ENCODE data around the gene TMEM235.
"Not testable (repeated sequence)": the region's sequence is repeated elsewhere in the genome, so short reads cannot be mapped to it uniquely, and the experiment has no call there.

The TMEM235 gene

GRCh38 chr17:78238823-78239488 is 7.5 kb downstream of the TMEM235 start:
- FAIRE-seq = no peak

- no peak for FAIRE-seq
These were observed 8.1 kb downstream of the TMEM235 start for GRCh38 chr17:78239489-78239931.

- no peak for FAIRE-seq
These were observed 8.7 kb downstream of the TMEM235 start for GRCh38 chr17:78240012-78240655.

GRCh38 chr17:78240839-78241238 is 9.4 kb downstream of the TMEM235 start:
- FAIRE-seq = no peak

- no peak for FAIRE-seq
These were observed 10.0 kb downstream of the TMEM235 start for GRCh38 chr17:78241277-78242023.

- FAIRE-seq = no peak
These were observed 10.8 kb downstream of the TMEM235 start for GRCh38 chr17:78242024-78242742.

- FAIRE-seq = no peak
These were observed 15.9 kb downstream of the TMEM235 start for GRCh38 chr17:78247304-78247703.

GRCh38 chr17:78248051-78248914 is 16.9 kb downstream of the TMEM235 start:
- FAIRE-seq = no peak

- no peak for FAIRE-seq
These were observed 17.8 kb downstream of the TMEM235 start for GRCh38 chr17:78249074-78249817.

GRCh38 chr17:78249818-78250806 is 18.7 kb downstream of the TMEM235 start:
- no peak for FAIRE-seq

- FAIRE-seq = no peak
These were observed 19.7 kb downstream of the TMEM235 start for GRCh38 chr17:78250891-78251772.

GRCh38 chr17:78251773-78252103 is 20.3 kb downstream of the TMEM235 start:
- FAIRE-seq = no peak

GRCh38 chr17:78252111-78252634 is 20.7 kb downstream of the TMEM235 start:
- FAIRE-seq = no peak

GRCh38 chr17:78252701-78253635 is 21.5 kb downstream of the TMEM235 start:
- FAIRE-seq = no peak

GRCh38 chr17:78253636-78253945 is 22.2 kb downstream of the TMEM235 start:
- FAIRE-seq = not testable (repeated sequence)

- no peak for FAIRE-seq
These were observed 22.7 kb downstream of the TMEM235 start for GRCh38 chr17:78253946-78254672.

- FAIRE-seq = no peak
These were observed 23.7 kb downstream of the TMEM235 start for GRCh38 chr17:78255029-78255656.
